ENCODE results near the gene C5AR2.
"Not testable (repeated sequence)": the region's sequence is repeated elsewhere in the genome, so short reads cannot be mapped to it uniquely, and the experiment has no call there.

Gene C5AR2

GRCh38 chr19:47363758-47364531 lies 32.0 kb downstream of the C5AR2 start:
- DNase-seq = no peak

- not testable (repeated sequence) for DNase-seq
Measured at GRCh38 chr19:47365455-47365854, 33.5 kb downstream of the C5AR2 start.

- no peak for DNase-seq
Measured at GRCh38 chr19:47370045-47370611, 38.2 kb downstream of the C5AR2 start.

- DNase-seq = no peak
Measured at GRCh38 chr19:47371261-47371660, 39.3 kb downstream of the C5AR2 start.

GRCh38 chr19:47372603-47373002 lies 40.6 kb downstream of the C5AR2 start:
- DNase-seq = no peak

- no peak for DNase-seq
Measured at GRCh38 chr19:47373246-47374240, 41.6 kb downstream of the C5AR2 start.

GRCh38 chr19:47374876-47375693 lies 43.1 kb downstream of the C5AR2 start:
- no peak for DNase-seq

GRCh38 chr19:47375694-47376588 lies 44.0 kb downstream of the C5AR2 start:
- no peak for DNase-seq

- DNase-seq = no peak
Measured at GRCh38 chr19:47376589-47377144, 44.7 kb downstream of the C5AR2 start.

- DNase-seq = peak; percentile 75 to 91
Measured at GRCh38 chr19:47377208-47377701, 45.3 kb downstream of the C5AR2 start.

- DNase-seq = peak; percentile 53 to 82
Measured at GRCh38 chr19:47377801-47378200, 45.8 kb downstream of the C5AR2 start.

- DNase-seq = no peak
Measured at GRCh38 chr19:47378246-47378645, 46.3 kb downstream of the C5AR2 start.

- DNase-seq = no peak
Measured at GRCh38 chr19:47379381-47379938, 47.5 kb downstream of the C5AR2 start.

GRCh38 chr19:47380559-47380958 lies 48.6 kb downstream of the C5AR2 start:
- no peak for DNase-seq

GRCh38 chr19:47381121-47381520 lies 49.1 kb downstream of the C5AR2 start:
- DNase-seq = no peak

GRCh38 chr19:47381653-47382279 lies 49.8 kb downstream of the C5AR2 start:
- DNase-seq = no peak

- not testable (repeated sequence) for DNase-seq
Measured at GRCh38 chr19:47383890-47384289, 51.9 kb downstream of the C5AR2 start.

- not testable (repeated sequence) for DNase-seq
Measured at GRCh38 chr19:47384533-47384932, 52.6 kb downstream of the C5AR2 start.

- not testable (repeated sequence) for DNase-seq
Measured at GRCh38 chr19:47386582-47386981, 54.6 kb downstream of the C5AR2 start.

GRCh38 chr19:47387623-47388022 lies 55.6 kb downstream of the C5AR2 start:
- DNase-seq = not testable (repeated sequence)
